Breast epithelium (tissue), 4 donors: ENCODE measurements around the gene GK. TPM values are rescaled to one million over a fixed set of nuclear protein-coding genes. Genes with fewer than 3 reads are reported as not detected.
"Not testable (repeated sequence)": the region's sequence is repeated elsewhere in the genome, so short reads cannot be mapped to it uniquely, and the experiment has no call there.

Source experiments
- DNase-seq, 2 donors: peaks; one replicate each; pipeline ENCODE4 v3.0.0-alpha.2; 2019; ENCODE audit warnings: low spot score in 2 of 2
- H3K27ac ChIP-seq, 2 donors: fragments of 200-600 bp; sonication (generic) in 1 of 2; one replicate each; pipeline ENCODE4 v1.5.1; 2016 to 2019; ENCODE audit warnings: mild to moderate bottlenecking in 1 of 2
- H3K27me3 ChIP-seq, 2 donors: fragments of 200-600 bp; sonication (generic) in 1 of 2; one replicate each; pipeline versions ENCODE4 v1.5.1 to v1.6.0; 2017 to 2019; ENCODE audit warnings: control low read depth in 1 of 2, mild to moderate bottlenecking in 1 of 2
- H3K36me3 ChIP-seq: fragments of 200-600 bp; one replicate; pipeline ENCODE4 v1.5.1; 2019
- H3K4me1 ChIP-seq, 2 donors: fragments of 200-600 bp; sonication (generic); one replicate each; pipeline ENCODE4 v1.5.1; 2016 to 2019; ENCODE audit warnings: control low read depth in 1 of 2
- H3K4me3 ChIP-seq, 3 donors: fragments of 200-600 bp; sonication (generic); 1 replicate in 2 of 3; 2 replicates in 1 of 3; pipeline ENCODE4 v1.5.1; 2016 to 2019; ENCODE audit warnings: mild to moderate bottlenecking in 3 of 3, moderate library complexity in 2 of 3
- H3K9me3 ChIP-seq, 2 donors: fragments of 200-600 bp; sonication (generic) in 1 of 2; one replicate each; pipeline ENCODE4 v1.5.1; 2016 to 2019; ENCODE audit warnings: control low read depth in 1 of 2
- POLR2A ChIP-seq: fragments of 450-650 bp; IDR thresholded peaks from one replicate; pipeline ENCODE4 v1.6.1; 2016; ENCODE audit warnings: antibody characterized with exemption, mild to moderate bottlenecking, moderate library complexity
- POLR2AphosphoS5 ChIP-seq, 3 donors: sonication (generic); formaldehyde crosslinking; IDR thresholded peaks; one replicate each; pipeline ENCODE4 v1.6.1; 2017; ENCODE audit warnings: antibody characterized with exemption in 3 of 3
- intact Hi-C: fragments of 100-400 bp; cut with DNase I; formaldehyde crosslinking; loops from one replicate; pipeline ENCODE4 v1.15.1; 2023; ENCODE audit warnings: low total_unique reads
- total RNA-seq, 3 donors: library from RNA; depleted of rRNA; stranded (reverse); fragments of >200 nt; gene quantifications; one replicate each; pipeline ENCODE4 v1.1.0, GENCODE V29; 2016
- TF ChIP-seq, protein P1 (sequence below), 3 donors: fragments of 450-650 bp; IDR thresholded peaks; one replicate each; pipeline ENCODE4 v1.5.1; 2016 to 2017; ENCODE audit warnings: antibody characterized with exemption in 3 of 3, mild to moderate bottlenecking in 3 of 3, moderate library complexity in 3 of 3

The GK gene
- total RNA-seq, 3 donors from 2014 or later = 3.8 to 12.1 (median 6.9) TPM

DNA sequence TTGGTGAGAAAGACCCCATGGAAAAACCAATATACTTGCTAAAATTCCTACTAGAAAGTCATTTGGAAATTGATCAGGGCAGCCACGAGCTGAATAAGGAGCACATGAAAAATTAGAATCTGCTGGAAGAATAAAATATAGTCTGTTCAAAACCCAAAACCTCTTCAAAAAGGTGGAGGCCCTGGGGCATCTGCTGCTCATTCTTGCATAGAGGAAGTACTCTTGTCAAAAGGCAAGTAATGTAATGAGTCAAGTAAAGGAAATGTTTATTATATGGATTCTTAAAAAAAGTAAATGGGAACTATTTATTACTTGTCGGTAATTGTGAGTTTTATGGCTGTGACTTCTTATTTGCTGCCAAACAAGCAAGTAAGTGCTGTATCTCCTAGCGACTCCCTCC, 109.5 kb downstream of the GK start:
- no peaks in the 10 kb centered on the region for H3K27me3 ChIP-seq

DNA sequence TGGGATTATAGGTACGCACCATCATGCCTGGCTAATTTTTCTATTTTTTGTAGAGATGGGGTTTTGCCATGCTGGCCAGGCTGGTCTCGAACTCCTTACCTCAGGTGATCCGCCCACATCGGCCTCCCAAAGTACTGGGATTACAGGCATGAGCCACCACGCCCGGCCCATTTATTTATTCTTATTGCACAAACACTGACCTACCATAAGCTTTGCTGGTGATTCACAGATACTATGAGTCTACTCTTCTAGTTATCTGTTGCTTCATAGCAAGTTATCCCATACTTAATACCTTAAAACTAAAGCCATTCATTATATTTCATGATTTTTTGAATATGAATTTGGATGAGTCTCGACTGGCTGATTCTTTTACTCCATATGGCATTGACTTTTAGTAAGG, 120.5 kb downstream of the GK start:
- H3K27ac ChIP-seq, H3K27me3 ChIP-seq, H3K4me3 ChIP-seq, DNase-seq, H3K4me1 ChIP-seq, intact Hi-C loops, H3K9me3 ChIP-seq, H3K36me3 ChIP-seq: not testable (repeated sequence)

More for the DNA sequence above, 109.5 kb downstream of the GK start:
- H3K4me1 ChIP-seq = no peaks in the 10 kb centered on the region
- H3K36me3 ChIP-seq = no peaks in the 10 kb centered on the region
- no peak overlapping the region for H3K27ac ChIP-seq
- no peak for DNase-seq
- H3K9me3 ChIP-seq = no peaks in the 10 kb centered on the region
- TF ChIP-seq POLR2A = no peak
- TF ChIP-seq, protein P1, sequence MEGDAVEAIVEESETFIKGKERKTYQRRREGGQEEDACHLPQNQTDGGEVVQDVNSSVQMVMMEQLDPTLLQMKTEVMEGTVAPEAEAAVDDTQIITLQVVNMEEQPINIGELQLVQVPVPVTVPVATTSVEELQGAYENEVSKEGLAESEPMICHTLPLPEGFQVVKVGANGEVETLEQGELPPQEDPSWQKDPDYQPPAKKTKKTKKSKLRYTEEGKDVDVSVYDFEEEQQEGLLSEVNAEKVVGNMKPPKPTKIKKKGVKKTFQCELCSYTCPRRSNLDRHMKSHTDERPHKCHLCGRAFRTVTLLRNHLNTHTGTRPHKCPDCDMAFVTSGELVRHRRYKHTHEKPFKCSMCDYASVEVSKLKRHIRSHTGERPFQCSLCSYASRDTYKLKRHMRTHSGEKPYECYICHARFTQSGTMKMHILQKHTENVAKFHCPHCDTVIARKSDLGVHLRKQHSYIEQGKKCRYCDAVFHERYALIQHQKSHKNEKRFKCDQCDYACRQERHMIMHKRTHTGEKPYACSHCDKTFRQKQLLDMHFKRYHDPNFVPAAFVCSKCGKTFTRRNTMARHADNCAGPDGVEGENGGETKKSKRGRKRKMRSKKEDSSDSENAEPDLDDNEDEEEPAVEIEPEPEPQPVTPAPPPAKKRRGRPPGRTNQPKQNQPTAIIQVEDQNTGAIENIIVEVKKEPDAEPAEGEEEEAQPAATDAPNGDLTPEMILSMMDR (IDR thresholded peaks at IDR 0.05) = no peak
- no peak for TF ChIP-seq POLR2AphosphoS5 (IDR thresholded peaks at IDR 0.05)
- intact Hi-C loops = no loop called here
- no peak overlapping the region for H3K4me3 ChIP-seq

DNA sequence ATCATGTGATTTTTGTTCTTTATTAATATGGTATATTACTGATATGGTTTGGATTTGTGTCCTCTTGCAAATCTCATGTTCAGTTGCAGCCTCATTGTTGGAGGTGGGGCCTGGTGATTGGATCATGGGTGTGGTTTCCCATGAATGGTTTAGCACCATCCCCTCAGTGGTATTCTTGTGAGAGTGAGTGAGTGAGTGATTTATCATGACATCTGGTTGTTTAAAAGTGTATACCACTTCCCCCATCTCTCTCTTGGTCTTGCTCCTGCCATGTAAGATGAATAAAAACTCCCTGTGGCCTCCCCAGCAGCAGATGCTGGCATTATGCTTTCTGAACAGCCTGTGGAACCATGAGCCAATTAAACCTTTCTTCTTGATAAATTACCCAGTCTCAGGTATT, 124.4 kb downstream of the GK start:
- Histone ChIP-seq H3K27me3 (peaks cover 0 to 16% of the 10 kb centered on the region in 2 donors), H3K4me3 (no peak overlapping the region), H3K36me3 (no peaks in the 10 kb centered on the region), H3K4me1 (no peaks in the 10 kb centered on the region), H3K9me3 (no peaks in the 10 kb centered on the region), H3K27ac (no peak overlapping the region)
- intact Hi-C loops = no loop called here
- TF ChIP-seq POLR2AphosphoS5 (IDR thresholded peaks at IDR 0.05) (no peak), POLR2A (no peak)
- TF ChIP-seq, protein P1 (IDR thresholded peaks at IDR 0.05) = no peak
- no peak for DNase-seq

DNA sequence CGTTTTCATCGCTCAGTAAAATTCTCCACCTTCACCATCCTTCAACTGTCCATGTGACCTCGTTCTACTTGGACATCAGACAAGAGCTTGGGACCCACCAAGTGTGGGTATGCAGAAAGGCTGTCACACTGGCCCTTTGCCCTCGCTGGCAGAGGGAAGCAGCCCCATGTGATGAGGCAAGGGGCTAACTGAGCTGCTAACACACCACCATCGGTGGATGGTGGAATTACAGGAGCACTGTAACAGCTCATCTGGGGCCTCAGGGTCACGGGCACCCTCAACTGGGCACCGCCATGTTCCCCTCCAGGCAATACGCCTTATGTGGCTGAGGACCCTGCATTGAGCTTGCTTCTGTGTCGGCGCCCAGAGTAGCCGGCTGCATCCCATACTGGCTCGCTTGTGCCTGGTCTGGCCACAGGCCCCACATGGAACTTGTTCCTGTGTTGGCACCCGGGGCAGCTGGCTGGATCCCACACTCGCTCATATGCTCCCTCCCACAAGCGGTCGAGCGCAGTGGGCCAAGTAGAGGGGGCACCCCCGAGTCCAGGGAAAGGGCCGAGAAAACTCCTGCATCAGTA, 126.3 kb downstream of the GK start:
- no peak overlapping the region for H3K27ac ChIP-seq
- no peak overlapping the region for H3K4me3 ChIP-seq
- no peak for TF ChIP-seq POLR2A
- no peak for TF ChIP-seq POLR2AphosphoS5 (IDR thresholded peaks at IDR 0.05)
- TF ChIP-seq, protein P1 (IDR thresholded peaks at IDR 0.05) = no peak
- H3K27me3 ChIP-seq = peaks cover 0 to 16% of the 10 kb centered on the region in 2 donors
- no peaks in the 10 kb centered on the region for H3K4me1 ChIP-seq
- intact Hi-C loops = no loop called here
- H3K36me3 ChIP-seq = no peaks in the 10 kb centered on the region
- no peak for DNase-seq
- H3K9me3 ChIP-seq = no peaks in the 10 kb centered on the region

Other genes starting within 250 kb of the GK start
- gene TASL, start 75.7 kb upstream of the GK start, total RNA-seq = 1 to 10 TPM in 2 of 3 donors, under 1 TPM in 1; 0.66 to 1.6 (median 1.4) TPM
- gene TAB3, start 235.8 kb downstream of the GK start, total RNA-seq = 10 to 100 TPM; 20.6 to 40.5 (median 27.2) TPM